K562 (cell line): ENCODE measurements around the gene CEP89. TPM values are rescaled to one million over a fixed set of nuclear protein-coding genes. Genes with fewer than 3 reads are reported as not detected.

Source experiments
- CEBPB ChIP-seq: fragments of 450-650 bp; IDR thresholded peaks from 2 replicates; pipeline ENCODE4 v1.6.1; 2016; ENCODE audit warnings: missing genetic modification characterization, missing compliant biosample characterization
- ESRRA ChIP-seq: fragments of 450-650 bp; IDR thresholded peaks from 2 replicates; pipeline ENCODE4 v1.6.1; 2014; ENCODE audit warnings: low read depth, mild to moderate bottlenecking, moderate library complexity, borderline replicate concordance
- HMG20B ChIP-seq: fragments of 250-450 bp; sonication (Bioruptor Pico); IDR thresholded peaks from 2 replicates; pipeline ENCODE4 v1.5.0; 2021; ENCODE audit warnings: mild to moderate bottlenecking
- NCOR1 ChIP-seq: fragments of 450-650 bp; IDR thresholded peaks from 2 replicates; pipeline ENCODE4 v1.6.1; 2016; ENCODE audit warnings: mild to moderate bottlenecking, moderate library complexity
- NFYB ChIP-seq: IDR thresholded peaks from 2 replicates; pipeline ENCODE4 v1.6.1; 2011; ENCODE audit warnings: mild to moderate bottlenecking, moderate library complexity; ENCODE audit not compliant: insufficient read length; ENCODE audit errors: extremely low read depth
- SAP30 ChIP-seq: fragments of 200-600 bp; sonication (generic); IDR thresholded peaks from 2 replicates; pipeline ENCODE4 v1.6.1; 2012; ENCODE audit warnings: borderline replicate concordance, low read depth, mild to moderate bottlenecking, moderate library complexity, low read length, control low read depth, inconsistent platforms; ENCODE audit not compliant: insufficient read depth, poor library complexity, severe bottlenecking
- SMAD3 ChIP-seq: fragments of 450-650 bp; formaldehyde crosslinking; conservative IDR thresholded peaks from 2 replicates; pipeline ENCODE4 v1.4.0; 2020; ENCODE audit warnings: mild to moderate bottlenecking
- TEAD4 ChIP-seq, 2 experiments: sonication (generic) in 1 of 2; formaldehyde crosslinking in 1 of 2; IDR thresholded peaks; 2 replicates each; pipeline versions ENCODE4 v1.6.1 to v1.8.0; 2012 to 2022; ENCODE audit warnings: borderline replicate concordance in 1 of 2, inconsistent platforms in 1 of 2, low read length in 1 of 2, mild to moderate bottlenecking in 1 of 2, missing genetic modification reagents in 1 of 2
- ZNF431 ChIP-seq: sonication (generic); formaldehyde crosslinking; IDR thresholded peaks from 2 replicates; pipeline ENCODE4 v1.8.0; 2022; ENCODE audit warnings: mild to moderate bottlenecking, missing genetic modification reagents
- ZNF445 ChIP-seq: fragments of 250-450 bp; sonication (Bioruptor Pico); IDR thresholded peaks from 2 replicates; pipeline ENCODE4 v1.4.0; 2020; ENCODE audit warnings: low read depth, mild to moderate bottlenecking, moderate library complexity
- polyA plus RNA-seq, 8 experiments: library from polyadenylated mRNA; depleted of rRNA in 4 of 8; stranded (reverse) in 5 of 8; unstranded in 3 of 8; fragments of >200 nt; fragmentation: Nextera tagmentation in 2 of 8; fragmentation: Illumina TruSeq in 1 of 8; extraction: Ambion mirVana in 2 of 8; extraction: Trizol in 1 of 8; gene quantifications; 2 replicates each; pipeline versions ENCODE4 v1.2.1 to v1.2.3, GENCODE V29; 2011 to 2014; ENCODE audit warnings: inconsistent platforms in 1 of 8, missing spikeins in 1 of 8
- total RNA-seq, 7 experiments: library from RNA; depleted of rRNA in 6 of 7; stranded (reverse); fragments of >200 nt in 6 of 7; fragmentation: Illumina TruSeq in 2 of 7; extraction: Trizol in 2 of 7; gene quantifications; 2 replicates each; pipeline versions ENCODE4 v1.2.1 to v1.2.3, GENCODE V29; 2011 to 2021; ENCODE audit warnings: low replicate concordance in 1 of 7
- TF ChIP-seq, protein P1 (sequence below): fragments of 450-650 bp; conservative IDR thresholded peaks from 2 replicates; pipeline ENCODE4 v1.6.1; 2016; ENCODE audit warnings: missing genetic modification characterization, low read depth, mild to moderate bottlenecking, control low read depth, missing compliant biosample characterization
- TF ChIP-seq, protein P2 (sequence below): IDR thresholded peaks from 3 replicates; pipeline ENCODE4 v1.6.1; 2011; ENCODE audit warnings: borderline replicate concordance, mild to moderate bottlenecking, moderate library complexity; ENCODE audit not compliant: insufficient read length; ENCODE audit errors: extremely low read depth
- TF ChIP-seq, protein P3 (sequence below): sonication (generic); formaldehyde crosslinking; IDR thresholded peaks from 2 replicates; pipeline ENCODE4 v1.8.0; 2022; ENCODE audit warnings: mild to moderate bottlenecking, missing genetic modification reagents, borderline replicate concordance
- TF ChIP-seq, protein P4 (sequence below): fragments of 250-450 bp; sonication (Bioruptor Pico); IDR thresholded peaks from 2 replicates; pipeline ENCODE4 v1.4.0; 2020

The CEP89 gene
- total and polyA plus RNA-seq, 9 of the 15 experiments (the other 6 are each of a cell fraction or from before 2014, with no cell fraction given), result 5.5 to 15.0 (median 7.2) TPM

DNA sequence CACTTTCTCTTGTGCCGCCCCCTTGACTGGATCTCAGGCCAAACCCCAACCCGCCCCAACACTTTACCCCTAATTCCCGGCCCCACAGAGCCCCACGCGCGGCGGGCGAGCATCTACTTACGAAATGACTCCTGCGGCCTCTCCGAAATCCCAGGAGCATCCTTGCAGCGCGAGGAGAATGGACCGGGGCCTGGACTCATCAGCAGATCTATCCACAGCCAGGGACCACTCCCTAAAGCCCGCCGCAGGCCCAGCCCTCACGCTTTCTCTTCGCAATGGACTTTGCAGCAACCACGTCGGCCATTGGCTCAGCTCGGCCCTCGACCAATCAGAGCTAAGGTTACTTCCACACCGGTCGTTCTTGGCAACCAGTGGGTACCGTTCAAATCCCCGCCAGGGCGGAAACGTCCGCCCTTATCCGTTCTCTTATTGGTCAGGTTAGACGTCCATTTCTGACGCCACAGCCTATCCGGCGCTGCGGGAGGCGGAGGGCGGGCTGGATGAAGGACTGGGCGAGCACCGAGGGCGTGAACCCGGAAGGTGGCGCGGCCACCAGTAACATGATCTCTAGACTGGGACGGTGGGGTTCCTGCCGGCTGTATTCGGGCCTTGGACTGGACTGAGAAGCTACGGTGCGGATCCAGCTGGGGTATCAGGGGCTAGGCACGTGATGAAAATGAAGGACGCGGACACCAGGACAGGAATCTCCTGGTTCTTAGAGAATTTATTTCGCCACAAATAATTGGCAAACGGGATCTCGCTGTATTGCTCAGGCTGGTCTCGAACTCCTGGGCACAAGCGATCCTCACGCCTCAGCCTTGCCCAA, at the start of gene CEP89, which contains the start of gene FAAP24 (continued):
- TF ChIP-seq NFYB (peak; percentile 83), ESRRA (peak; percentile 43; the same call in 1 of the 2 replicates), SMAD3 (CRISPR knock-in tag) (no peak), HMG20B (CRISPR knock-in tag) (no peak), NCOR1 (no peak), CEBPB (no peak), TEAD4 (IDR thresholded peaks at IDR 0.05; ENCODE audit: low read length) (no peak), TEAD4 (CRISPR knock-in tag; IDR thresholded peaks at IDR 0.05; ENCODE audit: borderline replicate concordance) (no peak), ZNF445 (CRISPR knock-in tag) (no peak), SAP30 (peak; percentile 93), ZNF431 (no peak)
- TF ChIP-seq, protein P1, sequence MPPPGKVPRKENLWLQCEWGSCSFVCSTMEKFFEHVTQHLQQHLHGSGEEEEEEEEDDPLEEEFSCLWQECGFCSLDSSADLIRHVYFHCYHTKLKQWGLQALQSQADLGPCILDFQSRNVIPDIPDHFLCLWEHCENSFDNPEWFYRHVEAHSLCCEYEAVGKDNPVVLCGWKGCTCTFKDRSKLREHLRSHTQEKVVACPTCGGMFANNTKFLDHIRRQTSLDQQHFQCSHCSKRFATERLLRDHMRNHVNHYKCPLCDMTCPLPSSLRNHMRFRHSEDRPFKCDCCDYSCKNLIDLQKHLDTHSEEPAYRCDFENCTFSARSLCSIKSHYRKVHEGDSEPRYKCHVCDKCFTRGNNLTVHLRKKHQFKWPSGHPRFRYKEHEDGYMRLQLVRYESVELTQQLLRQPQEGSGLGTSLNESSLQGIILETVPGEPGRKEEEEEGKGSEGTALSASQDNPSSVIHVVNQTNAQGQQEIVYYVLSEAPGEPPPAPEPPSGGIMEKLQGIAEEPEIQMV, result no peak
- TF ChIP-seq, protein P2, sequence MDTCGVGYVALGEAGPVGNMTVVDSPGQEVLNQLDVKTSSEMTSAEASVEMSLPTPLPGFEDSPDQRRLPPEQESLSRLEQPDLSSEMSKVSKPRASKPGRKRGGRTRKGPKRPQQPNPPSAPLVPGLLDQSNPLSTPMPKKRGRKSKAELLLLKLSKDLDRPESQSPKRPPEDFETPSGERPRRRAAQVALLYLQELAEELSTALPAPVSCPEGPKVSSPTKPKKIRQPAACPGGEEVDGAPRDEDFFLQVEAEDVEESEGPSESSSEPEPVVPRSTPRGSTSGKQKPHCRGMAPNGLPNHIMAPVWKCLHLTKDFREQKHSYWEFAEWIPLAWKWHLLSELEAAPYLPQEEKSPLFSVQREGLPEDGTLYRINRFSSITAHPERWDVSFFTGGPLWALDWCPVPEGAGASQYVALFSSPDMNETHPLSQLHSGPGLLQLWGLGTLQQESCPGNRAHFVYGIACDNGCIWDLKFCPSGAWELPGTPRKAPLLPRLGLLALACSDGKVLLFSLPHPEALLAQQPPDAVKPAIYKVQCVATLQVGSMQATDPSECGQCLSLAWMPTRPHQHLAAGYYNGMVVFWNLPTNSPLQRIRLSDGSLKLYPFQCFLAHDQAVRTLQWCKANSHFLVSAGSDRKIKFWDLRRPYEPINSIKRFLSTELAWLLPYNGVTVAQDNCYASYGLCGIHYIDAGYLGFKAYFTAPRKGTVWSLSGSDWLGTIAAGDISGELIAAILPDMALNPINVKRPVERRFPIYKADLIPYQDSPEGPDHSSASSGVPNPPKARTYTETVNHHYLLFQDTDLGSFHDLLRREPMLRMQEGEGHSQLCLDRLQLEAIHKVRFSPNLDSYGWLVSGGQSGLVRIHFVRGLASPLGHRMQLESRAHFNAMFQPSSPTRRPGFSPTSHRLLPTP, result peak; percentile 62
- TF ChIP-seq, protein P3, sequence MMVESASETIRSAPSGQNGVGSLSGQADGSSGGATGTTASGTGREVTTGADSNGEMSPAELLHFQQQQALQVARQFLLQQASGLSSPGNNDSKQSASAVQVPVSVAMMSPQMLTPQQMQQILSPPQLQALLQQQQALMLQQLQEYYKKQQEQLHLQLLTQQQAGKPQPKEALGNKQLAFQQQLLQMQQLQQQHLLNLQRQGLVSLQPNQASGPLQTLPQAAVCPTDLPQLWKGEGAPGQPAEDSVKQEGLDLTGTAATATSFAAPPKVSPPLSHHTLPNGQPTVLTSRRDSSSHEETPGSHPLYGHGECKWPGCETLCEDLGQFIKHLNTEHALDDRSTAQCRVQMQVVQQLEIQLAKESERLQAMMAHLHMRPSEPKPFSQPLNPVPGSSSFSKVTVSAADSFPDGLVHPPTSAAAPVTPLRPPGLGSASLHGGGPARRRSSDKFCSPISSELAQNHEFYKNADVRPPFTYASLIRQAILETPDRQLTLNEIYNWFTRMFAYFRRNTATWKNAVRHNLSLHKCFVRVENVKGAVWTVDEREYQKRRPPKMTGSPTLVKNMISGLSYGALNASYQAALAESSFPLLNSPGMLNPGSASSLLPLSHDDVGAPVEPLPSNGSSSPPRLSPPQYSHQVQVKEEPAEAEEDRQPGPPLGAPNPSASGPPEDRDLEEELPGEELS, result no peak
- TF ChIP-seq, protein P4, sequence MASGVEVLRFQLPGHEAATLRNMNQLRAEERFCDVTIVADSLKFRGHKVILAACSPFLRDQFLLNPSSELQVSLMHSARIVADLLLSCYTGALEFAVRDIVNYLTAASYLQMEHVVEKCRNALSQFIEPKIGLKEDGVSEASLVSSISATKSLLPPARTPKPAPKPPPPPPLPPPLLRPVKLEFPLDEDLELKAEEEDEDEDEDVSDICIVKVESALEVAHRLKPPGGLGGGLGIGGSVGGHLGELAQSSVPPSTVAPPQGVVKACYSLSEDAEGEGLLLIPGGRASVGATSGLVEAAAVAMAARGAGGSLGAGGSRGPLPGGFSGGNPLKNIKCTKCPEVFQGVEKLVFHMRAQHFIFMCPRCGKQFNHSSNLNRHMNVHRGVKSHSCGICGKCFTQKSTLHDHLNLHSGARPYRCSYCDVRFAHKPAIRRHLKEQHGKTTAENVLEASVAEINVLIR (CRISPR knock-in tag), result peak; percentile 74; the same call in 1 of the 2 replicates
